Aorta (tissue), 5 donors: ENCODE measurements around the gene MYPN. TPM values are rescaled to one million over a fixed set of nuclear protein-coding genes. Genes with fewer than 3 reads are reported as not detected.

Experiments used
- ATAC-seq: fragments of 200-7000 bp; cut with Tn5 transposase; one replicate; pipeline ENCODE4 v1.9.1; 2022; ENCODE audit warnings: moderate library complexity; ENCODE audit not compliant: low FRiP score
- DNase-seq, 2 donors: peaks; one replicate each; pipeline ENCODE4 v3.0.0-alpha.2; 2020
- H3K27ac ChIP-seq, 2 donors: one replicate each; pipeline ENCODE4 v1.5.1; 2013; ENCODE audit warnings: low read length in 2 of 2, mild to moderate bottlenecking in 2 of 2, moderate library complexity in 2 of 2, control low read depth in 1 of 2, inconsistent platforms in 1 of 2, low read depth in 1 of 2
- H3K27me3 ChIP-seq, 2 donors: one replicate each; pipeline ENCODE4 v1.6.1; 2013; ENCODE audit warnings: control low read depth in 1 of 2, low read length in 1 of 2, mild to moderate bottlenecking in 1 of 2, moderate library complexity in 1 of 2; ENCODE audit not compliant: insufficient read depth in 2 of 2, control insufficient read depth in 1 of 2
- H3K36me3 ChIP-seq, 2 donors: one replicate each; pipeline ENCODE4 v1.6.1; 2013; ENCODE audit warnings: control low read depth in 1 of 2, low read length in 1 of 2, mild to moderate bottlenecking in 1 of 2; ENCODE audit not compliant: insufficient read depth in 2 of 2, control insufficient read depth in 1 of 2
- H3K4me1 ChIP-seq, 2 donors: one replicate each; pipeline ENCODE4 v1.6.1; 2013; ENCODE audit warnings: low read length in 2 of 2, control low read depth in 1 of 2, mild to moderate bottlenecking in 1 of 2, moderate library complexity in 1 of 2; ENCODE audit not compliant: insufficient read depth in 2 of 2, control insufficient read depth in 1 of 2
- H3K4me3 ChIP-seq, 2 donors: one replicate each; pipeline ENCODE4 v1.5.1; 2013; ENCODE audit warnings: low read length in 2 of 2, control low read depth in 1 of 2, mild to moderate bottlenecking in 1 of 2
- H3K9me3 ChIP-seq: one replicate; pipeline ENCODE4 v1.6.1; 2013; ENCODE audit warnings: mild to moderate bottlenecking, low read length; ENCODE audit not compliant: control insufficient read depth
- WGBS, 2 donors: extraction: QIAGEN DNeasy Blood & Tissue Kit; methylation state at CpG; one replicate each; pipeline ENCODE4 v1.1.7; 2013; 5-methylcytosine and 5-hydroxymethylcytosine counted together
- intact Hi-C, 2 donors: fragments of 100-400 bp; cut with DNase I; formaldehyde crosslinking; loops; one replicate each; pipeline versions ENCODE4 v1.14.2 to v1.15.0; 2022
- polyA plus RNA-seq, 2 donors: library from polyadenylated mRNA; stranded (reverse); fragments of 200-250 nt; gene quantifications; one replicate each; pipeline ENCODE4 v1.2.3, GENCODE V29; 2013
- total RNA-seq, 2 donors: library from RNA; stranded (reverse); fragmentation: NEBNext Ultra II Directional; extraction: Animal tissue kit (Norgen Biotek cat#: 25700); gene quantifications; one replicate each; pipeline ENCODE4 v1.2.1, GENCODE V29; 2021
- donor health status: healthy with polysubstance abuse.
- donor health status: Bipolar disorder and iron deficiency.
- donor health status: DM: no; HTN: no; CAD: no.
- donor health status: DM: no; HTN: no; CAD: no.
- donor health status: DM: yes; HTN: yes; CAD: no.

Gene MYPN
- total and polyA plus RNA-seq, 4 donors, result 0.10 to 0.25 TPM; not detected in 2

DNA sequence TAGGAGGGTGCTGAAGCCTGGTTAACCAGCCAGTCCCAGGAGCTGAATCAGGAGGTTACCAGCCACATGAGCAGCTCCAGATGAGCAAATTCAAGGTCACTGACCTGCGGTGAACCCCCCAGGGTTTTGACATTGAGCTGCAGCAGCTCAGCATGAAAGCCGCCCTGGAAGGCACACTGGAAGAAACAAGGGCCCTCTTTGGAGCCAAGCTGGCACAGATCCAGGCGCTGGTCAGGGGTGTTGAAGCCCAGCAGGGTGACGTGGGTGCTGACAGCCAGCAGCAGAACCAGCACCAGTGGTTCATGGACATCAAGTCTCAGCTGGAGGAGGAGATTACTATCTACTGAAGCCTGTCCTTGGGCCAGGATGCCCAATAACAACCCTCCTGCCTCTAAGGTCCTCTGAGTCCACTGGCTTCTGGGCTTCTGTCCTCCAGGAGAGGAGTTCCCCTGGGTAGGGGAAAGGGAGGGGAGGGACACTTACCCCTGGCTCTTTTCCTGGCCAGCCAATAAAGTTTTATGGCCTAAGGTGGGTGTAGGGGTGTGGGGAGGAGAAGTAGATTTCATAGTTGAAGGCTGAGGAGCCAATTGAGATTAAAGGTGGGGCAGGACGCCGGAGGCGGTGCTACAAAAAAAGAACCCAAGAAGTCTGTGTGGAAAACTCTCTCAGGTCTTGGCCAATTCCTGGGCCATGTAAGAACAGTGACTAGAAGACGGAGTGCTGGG is 152.0 kb downstream of the MYPN start:
- Histone ChIP-seq H3K36me3 (no peaks in the 10 kb centered on the region), H3K27me3 (no peaks in the 10 kb centered on the region), H3K4me3 (no peak overlapping the region), H3K27ac (no peak overlapping the region), H3K4me1 (no peaks in the 10 kb centered on the region), H3K9me3 (no peaks in the 10 kb centered on the region)
- intact Hi-C loops, result no loop called here
- ATAC-seq, result no peak
- WGBS, 2 donors, result 74 to 79% methylated on average over 8 of the region's 8 CpGs
- DNase-seq, result no peak

Other genes starting within 250 kb of the MYPN start
- gene SIRT1, start 224.8 kb upstream of the MYPN start, total RNA-seq, result 10 to 100 TPM; 21.7 to 24.8 TPM
- gene SIRT1, start 224.8 kb upstream of the MYPN start, polyA plus RNA-seq, result 10 to 100 TPM; 13.0 to 16.5 TPM
- gene HERC4, start 34.2 kb upstream of the MYPN start, total RNA-seq, result 100 to 1,000 TPM in 1 of 2 donors, 10 to 100 TPM in 1; 81.9 to 108 TPM
- 10 to 100 TPM in 1 of 2 donors, 1 to 10 TPM in 1; 9.5 to 28.0 TPM for gene HERC4, start 34.2 kb upstream of the MYPN start, polyA plus RNA-seq
- under 1 TPM in 1 of 2 donors, not detected in 1; 0.23 TPM for gene ATOH7, start 122.6 kb downstream of the MYPN start, total RNA-seq
- not detected for gene ATOH7, start 122.6 kb downstream of the MYPN start, polyA plus RNA-seq
- 100 to 1,000 TPM; 106 to 121 TPM for gene HNRNPH3, start 222.6 kb downstream of the MYPN start, total RNA-seq
- gene HNRNPH3, start 222.6 kb downstream of the MYPN start, polyA plus RNA-seq, result 100 to 1,000 TPM; 135 to 200 TPM
- 1 to 10 TPM; 6.8 to 7.7 TPM for gene PBLD, start 223.4 kb downstream of the MYPN start, total RNA-seq
- gene PBLD, start 223.4 kb downstream of the MYPN start, polyA plus RNA-seq, result 10 to 100 TPM in 1 of 2 donors, 1 to 10 TPM in 1; 5.8 to 36.8 TPM